ENCODE data around the gene GPR162. TPM values are rescaled to one million over a fixed set of nuclear protein-coding genes. Genes with fewer than 3 reads are reported as not detected.

The GPR162 gene
- polyA plus RNA-seq, 1 donor (not counting 4 experiments of a cell fraction or from before 2014, with no cell fraction given) = 0.09 TPM

DNA sequence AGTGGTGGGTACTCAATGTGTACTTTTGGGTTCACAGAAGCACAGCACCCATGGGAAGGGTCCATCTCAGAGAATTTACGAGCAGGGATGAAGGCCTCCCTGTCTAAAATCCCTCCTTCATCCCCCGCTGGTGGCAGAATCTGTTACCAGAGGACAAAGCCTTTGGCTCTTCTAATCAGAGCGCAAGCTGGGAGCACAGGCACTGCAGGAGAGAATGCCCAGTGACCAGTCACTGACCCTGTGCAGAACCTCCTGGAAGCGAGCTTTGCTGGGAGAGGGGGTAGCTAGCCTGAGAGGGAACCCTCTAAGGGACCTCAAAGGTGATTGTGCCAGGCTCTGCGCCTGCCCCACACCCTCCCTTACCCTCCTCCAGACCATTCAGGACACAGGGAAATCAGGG is 1.5 kb upstream of the GPR162 start:
- Histone ChIP-seq H3K4me2 (ENCODE audit: control insufficient read depth, extremely low read depth, insufficient read depth, low read depth, low read length) (no peak overlapping the region), H4K20me1 (ENCODE audit: control insufficient read depth, extremely low read depth, insufficient read depth, low read length) (no peaks in the 10 kb centered on the region)
- dilution Hi-C loops (cut with MboI; ENCODE audit: extremely low pct_ligation_motif_present, low sequenced_read_pairs) = no loop called here

DNA sequence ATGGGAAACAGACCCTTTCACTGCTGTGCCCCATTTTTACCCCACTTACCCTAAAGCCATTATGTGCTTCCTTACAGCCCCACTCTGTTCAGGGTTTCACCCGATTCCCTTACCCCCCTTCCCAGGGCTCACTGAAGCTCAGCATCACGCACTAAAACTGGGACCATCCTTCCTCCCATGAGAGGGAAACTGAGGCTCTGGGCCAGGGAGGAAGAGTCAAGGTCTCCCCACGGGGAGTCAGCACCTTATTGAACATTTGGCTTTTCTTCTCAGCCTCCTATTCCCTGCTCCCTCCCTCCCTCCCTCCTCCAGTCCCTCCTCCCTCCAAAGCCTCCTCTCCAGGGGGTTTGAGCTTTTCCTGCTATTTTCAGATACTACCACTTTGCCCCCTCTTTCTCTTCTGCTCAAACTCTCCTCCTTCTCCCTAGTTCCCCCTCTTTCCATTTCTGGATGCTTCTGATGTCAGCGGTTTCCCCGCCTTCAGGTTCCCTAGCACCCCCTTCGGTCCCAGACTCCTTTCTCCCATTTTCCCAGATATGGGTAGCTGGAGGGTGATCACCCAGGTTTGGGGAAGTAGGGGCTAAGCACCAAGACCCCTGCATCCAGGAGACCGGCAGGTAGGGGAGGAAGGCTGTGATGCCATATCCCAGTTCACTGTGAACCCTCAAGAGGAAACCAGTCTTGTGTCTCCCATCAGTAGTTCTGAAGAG is 960 bp downstream of the GPR162 start:
- Histone ChIP-seq H3K36me3 (ENCODE audit: control insufficient read depth in 2 of 2, extremely low read depth in 1 of 2, insufficient read depth in 2 of 2, low read length in 2 of 2) (no peaks in the 10 kb centered on the region), H3K27me3 (ENCODE audit: control insufficient read depth, extremely low read depth, insufficient read depth, low read length) (peaks cover 66% of the 10 kb centered on the region), H3K4me1 (ENCODE audit: control insufficient read depth, extremely low read depth, insufficient read depth, low read length) (peaks cover 11% of the 10 kb centered on the region), H3K4me2 (ENCODE audit: control insufficient read depth, extremely low read depth, insufficient read depth, low read depth, low read length) (no peak overlapping the region), H2AFZ (ENCODE audit: control insufficient read depth, low read length) (no peak overlapping the region), H4K20me1 (ENCODE audit: control insufficient read depth, extremely low read depth, insufficient read depth, low read length) (no peaks in the 10 kb centered on the region), H3K27ac (ENCODE audit: control insufficient read depth, insufficient read depth, low read length) (no peak overlapping the region), H3K9me1 (ENCODE audit: control insufficient read depth, extremely low read depth, insufficient read depth, low read length) (no peaks in the 10 kb centered on the region), H3K9ac (ENCODE audit: control insufficient read depth, extremely low read depth, insufficient read depth, low read length) (no peak overlapping the region), H3K9me3 (ENCODE audit: control insufficient read depth, low read depth, low read length) (no peaks in the 10 kb centered on the region), H3K79me2 (ENCODE audit: control insufficient read depth, insufficient read depth, low read length) (no peaks in the 10 kb centered on the region), H3K4me3 (ENCODE audit: control insufficient read depth in 2 of 3, extremely low read depth in 1 of 3, insufficient read depth in 2 of 3, low read depth in 1 of 3, low read length in 3 of 3) (no peak overlapping the region)
- FAIRE-seq (no peak), DNase-seq (ENCODE audit: low read depth, low spot score) (no peak)
- dilution Hi-C loops (cut with MboI; ENCODE audit: extremely low pct_ligation_motif_present, low sequenced_read_pairs) = no loop called here
- TF ChIP-seq, protein P1, sequence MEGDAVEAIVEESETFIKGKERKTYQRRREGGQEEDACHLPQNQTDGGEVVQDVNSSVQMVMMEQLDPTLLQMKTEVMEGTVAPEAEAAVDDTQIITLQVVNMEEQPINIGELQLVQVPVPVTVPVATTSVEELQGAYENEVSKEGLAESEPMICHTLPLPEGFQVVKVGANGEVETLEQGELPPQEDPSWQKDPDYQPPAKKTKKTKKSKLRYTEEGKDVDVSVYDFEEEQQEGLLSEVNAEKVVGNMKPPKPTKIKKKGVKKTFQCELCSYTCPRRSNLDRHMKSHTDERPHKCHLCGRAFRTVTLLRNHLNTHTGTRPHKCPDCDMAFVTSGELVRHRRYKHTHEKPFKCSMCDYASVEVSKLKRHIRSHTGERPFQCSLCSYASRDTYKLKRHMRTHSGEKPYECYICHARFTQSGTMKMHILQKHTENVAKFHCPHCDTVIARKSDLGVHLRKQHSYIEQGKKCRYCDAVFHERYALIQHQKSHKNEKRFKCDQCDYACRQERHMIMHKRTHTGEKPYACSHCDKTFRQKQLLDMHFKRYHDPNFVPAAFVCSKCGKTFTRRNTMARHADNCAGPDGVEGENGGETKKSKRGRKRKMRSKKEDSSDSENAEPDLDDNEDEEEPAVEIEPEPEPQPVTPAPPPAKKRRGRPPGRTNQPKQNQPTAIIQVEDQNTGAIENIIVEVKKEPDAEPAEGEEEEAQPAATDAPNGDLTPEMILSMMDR (optimal IDR thresholded peaks at IDR 0.05 in 1 of 3, IDR thresholded peaks at IDR 0.05 in 1 of 3, conservative IDR thresholded peaks at IDR 0.05 in 1 of 3; ENCODE audit: extremely low read depth in 1 of 3, insufficient read depth in 2 of 3, low read length in 3 of 3) = no peak
- no peak for TF ChIP-seq EZH2 (IDR thresholded peaks at IDR 0.05; ENCODE audit: low read length)

More for the DNA sequence above, 1.5 kb upstream of the GPR162 start:
- FAIRE-seq = no peak
- Histone ChIP-seq H3K27me3 (ENCODE audit: control insufficient read depth, extremely low read depth, insufficient read depth, low read length) (peaks cover 62% of the 10 kb centered on the region), H3K27ac (ENCODE audit: control insufficient read depth, insufficient read depth, low read length) (no peak overlapping the region), H3K4me1 (ENCODE audit: control insufficient read depth, extremely low read depth, insufficient read depth, low read length) (peaks cover 3% of the 10 kb centered on the region), H3K9me1 (ENCODE audit: control insufficient read depth, extremely low read depth, insufficient read depth, low read length) (no peaks in the 10 kb centered on the region), H2AFZ (ENCODE audit: control insufficient read depth, low read length) (no peak overlapping the region), H3K36me3 (ENCODE audit: control insufficient read depth in 2 of 2, extremely low read depth in 1 of 2, insufficient read depth in 2 of 2, low read length in 2 of 2) (no peaks in the 10 kb centered on the region), H3K9ac (ENCODE audit: control insufficient read depth, extremely low read depth, insufficient read depth, low read length) (no peak overlapping the region), H3K9me3 (ENCODE audit: control insufficient read depth, low read depth, low read length) (no peaks in the 10 kb centered on the region), H3K79me2 (ENCODE audit: control insufficient read depth, insufficient read depth, low read length) (no peaks in the 10 kb centered on the region), H3K4me3 (ENCODE audit: control insufficient read depth in 2 of 3, extremely low read depth in 1 of 3, insufficient read depth in 2 of 3, low read depth in 1 of 3, low read length in 3 of 3) (no peak overlapping the region)
- no peak for DNase-seq (ENCODE audit: low read depth, low spot score)
- TF ChIP-seq, protein P1 (optimal IDR thresholded peaks at IDR 0.05 in 1 of 3, IDR thresholded peaks at IDR 0.05 in 1 of 3, conservative IDR thresholded peaks at IDR 0.05 in 1 of 3; ENCODE audit: extremely low read depth in 1 of 3, insufficient read depth in 2 of 3, low read length in 3 of 3) = no peak
- no peak for TF ChIP-seq EZH2 (IDR thresholded peaks at IDR 0.05; ENCODE audit: low read length)
